IPS DF 6.9 (cell line): ENCODE data around the gene ADRA2C.

Experiments used
- DNase-seq: peaks from one replicate; pipeline ENCODE4 v3.0.0-alpha.2; 2013; ENCODE audit warnings: low read depth, low spot score
- H3K27ac ChIP-seq: one replicate; pipeline ENCODE4 v1.5.1; 2013; ENCODE audit warnings: low read length, control low read depth
- H3K27me3 ChIP-seq: 2 replicates; pipeline ENCODE4 v1.6.1; 2013; ENCODE audit warnings: mild to moderate bottlenecking, low read length; ENCODE audit not compliant: control insufficient read depth, insufficient read depth
- H3K36me3 ChIP-seq: 2 replicates; pipeline ENCODE4 v1.6.1; 2013; ENCODE audit warnings: low read length; ENCODE audit not compliant: control insufficient read depth, insufficient read depth
- H3K4me1 ChIP-seq: 2 replicates; pipeline ENCODE4 v1.6.1; 2013; ENCODE audit warnings: low read length; ENCODE audit not compliant: control insufficient read depth, insufficient read depth
- H3K4me3 ChIP-seq: 2 replicates; pipeline ENCODE4 v1.5.1; 2013; ENCODE audit warnings: mild to moderate bottlenecking, low read length
- H3K9me3 ChIP-seq: 2 replicates; pipeline ENCODE4 v1.6.1; 2013; ENCODE audit warnings: low read length, inconsistent platforms; ENCODE audit not compliant: control insufficient read depth, insufficient read depth
- WGBS: extraction: QIAGEN DNeasy Blood & Tissue Kit; methylation state at CpG from one replicate; pipeline ENCODE4 v1.1.7; 2013; ENCODE audit warnings: mixed read lengths, missing lambda C conversion rate; ENCODE audit not compliant: insufficient read length, insufficient coverage; 5-methylcytosine and 5-hydroxymethylcytosine counted together

Gene ADRA2C

DNA sequence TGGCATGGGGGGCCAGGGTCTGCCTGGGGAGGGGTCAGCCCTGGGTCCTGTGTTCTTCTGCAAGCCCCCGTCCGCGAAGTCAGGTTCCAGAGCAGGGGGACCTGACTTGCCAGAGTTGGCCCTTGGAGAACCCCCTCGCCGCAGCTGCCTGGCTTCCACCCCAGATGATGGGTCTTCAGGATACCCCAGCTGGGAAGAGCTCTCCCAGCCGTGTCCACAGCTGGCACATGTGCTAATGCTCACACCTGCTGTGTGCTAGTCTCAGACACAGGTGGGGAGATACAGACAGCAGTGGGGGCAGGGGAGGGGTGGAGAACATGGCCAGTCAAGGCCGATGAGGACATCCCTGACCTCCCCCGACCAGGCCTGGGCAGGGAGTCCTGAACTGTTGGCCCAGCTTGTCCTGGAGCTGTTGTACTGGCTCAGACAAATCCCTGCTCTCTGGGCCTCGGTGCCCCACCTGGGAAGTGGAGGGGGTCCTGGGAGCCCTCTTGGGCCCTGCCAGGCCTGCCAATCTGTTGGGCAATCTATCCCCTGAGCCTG is 3.5 kb downstream of the ADRA2C start:
- Histone ChIP-seq H3K4me1 (peaks cover 4% of the 10 kb centered on the region; the same call in 1 of the 2 replicates), H3K4me3 (no peak overlapping the region), H3K27ac (no peak overlapping the region), H3K36me3 (no peaks in the 10 kb centered on the region), H3K27me3 (peaks cover 2% of the 10 kb centered on the region; the same call in 1 of the 2 replicates), H3K9me3 (no peaks in the 10 kb centered on the region)
- no CpG with 5 or more reads among the region's 9 CpGs for WGBS
- no peak for DNase-seq

DNA sequence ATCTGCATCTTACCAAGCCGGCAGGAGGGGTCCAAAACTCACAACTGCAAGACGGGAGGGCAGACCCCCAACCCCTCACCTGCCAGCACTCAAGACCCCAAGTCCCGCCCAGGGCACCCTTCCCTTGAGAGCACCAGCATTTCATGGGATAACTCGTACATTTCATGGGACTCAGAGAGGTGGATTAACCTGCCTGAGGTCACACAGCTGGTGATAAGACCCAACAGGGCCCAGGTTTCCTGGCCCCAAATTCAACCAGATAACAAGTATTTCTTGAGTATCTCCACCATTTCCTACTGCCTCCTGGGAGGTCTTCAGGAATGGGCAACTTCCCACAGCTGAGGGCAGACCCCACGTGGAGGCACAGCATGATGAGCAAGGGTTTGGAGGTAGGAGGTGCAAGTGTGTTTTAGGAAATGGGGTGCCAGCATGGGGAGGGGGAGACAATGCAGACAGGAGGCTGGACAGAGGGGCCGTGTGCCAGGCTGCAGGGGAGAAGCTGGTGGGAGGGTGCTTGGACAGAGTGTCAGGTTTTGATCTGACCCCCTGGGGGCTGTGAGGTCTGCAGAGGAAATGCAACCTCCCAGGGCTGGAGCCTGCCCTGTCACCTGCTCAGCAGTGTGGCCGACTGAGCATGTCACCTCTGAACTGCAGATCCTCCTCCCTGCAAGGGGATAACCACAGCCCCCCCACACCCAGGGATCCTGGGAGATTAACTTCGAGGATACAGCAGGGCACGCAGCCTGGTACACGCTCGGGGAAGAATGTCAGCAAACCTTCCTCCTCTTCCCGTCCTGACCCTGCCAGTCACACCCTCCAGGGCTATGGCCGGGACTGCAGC is 4.4 kb downstream of the ADRA2C start:
- Histone ChIP-seq H3K27me3 (peaks cover 2% of the 10 kb centered on the region; the same call in 1 of the 2 replicates), H3K27ac (no peak overlapping the region)
- no CpG with 5 or more reads among the region's 13 CpGs for WGBS

DNA sequence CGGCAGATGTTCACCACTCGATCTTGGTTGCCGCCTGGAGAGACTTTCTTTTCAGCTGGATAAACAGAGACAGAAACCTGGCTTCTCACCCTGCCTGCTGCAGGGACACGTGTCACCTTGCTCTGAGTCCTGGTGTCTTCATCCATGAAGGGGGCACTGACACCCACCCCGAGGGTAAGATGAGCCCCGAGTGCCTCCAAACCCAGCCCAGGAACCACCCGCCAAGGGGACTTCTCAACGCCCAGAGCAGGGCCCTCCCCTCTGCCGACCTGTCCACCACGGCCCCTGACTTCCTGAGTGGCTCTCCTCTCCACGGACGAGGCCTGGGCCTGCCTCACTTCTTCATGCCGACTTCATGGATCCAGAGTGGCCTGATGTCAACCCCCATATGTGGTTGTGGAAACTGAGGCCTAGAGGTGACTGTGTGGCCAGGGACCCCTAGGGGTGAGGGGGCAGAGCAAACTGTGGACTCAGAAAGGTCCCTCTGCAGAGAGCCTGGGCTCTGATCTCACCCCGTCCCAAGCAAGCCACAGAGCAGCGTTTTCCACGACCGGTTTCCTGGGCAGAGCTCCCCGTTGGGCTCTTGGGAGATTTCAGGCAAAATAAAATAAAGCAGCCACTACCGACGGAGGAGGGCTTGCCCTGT is 5.1 kb downstream of the ADRA2C start:
- H3K9me3 ChIP-seq: no peaks in the 10 kb centered on the region
- no peaks in the 10 kb centered on the region for H3K36me3 ChIP-seq
- H3K4me3 ChIP-seq: no peak overlapping the region
- H3K27ac ChIP-seq: no peak overlapping the region
- peaks cover 1% of the 10 kb centered on the region; the same call in 1 of the 2 replicates for H3K4me1 ChIP-seq
- no peak for DNase-seq
- peaks cover 2% of the 10 kb centered on the region; the same call in 1 of the 2 replicates for H3K27me3 ChIP-seq
- no CpG with 5 or more reads among the region's 20 CpGs for WGBS

More for the DNA sequence above, 4.4 kb downstream of the ADRA2C start:
- Histone ChIP-seq H3K4me3 (no peak overlapping the region), H3K36me3 (no peaks in the 10 kb centered on the region), H3K9me3 (no peaks in the 10 kb centered on the region), H3K4me1 (peaks cover 1% of the 10 kb centered on the region; the same call in 1 of the 2 replicates)
- DNase-seq: no peak

DNA sequence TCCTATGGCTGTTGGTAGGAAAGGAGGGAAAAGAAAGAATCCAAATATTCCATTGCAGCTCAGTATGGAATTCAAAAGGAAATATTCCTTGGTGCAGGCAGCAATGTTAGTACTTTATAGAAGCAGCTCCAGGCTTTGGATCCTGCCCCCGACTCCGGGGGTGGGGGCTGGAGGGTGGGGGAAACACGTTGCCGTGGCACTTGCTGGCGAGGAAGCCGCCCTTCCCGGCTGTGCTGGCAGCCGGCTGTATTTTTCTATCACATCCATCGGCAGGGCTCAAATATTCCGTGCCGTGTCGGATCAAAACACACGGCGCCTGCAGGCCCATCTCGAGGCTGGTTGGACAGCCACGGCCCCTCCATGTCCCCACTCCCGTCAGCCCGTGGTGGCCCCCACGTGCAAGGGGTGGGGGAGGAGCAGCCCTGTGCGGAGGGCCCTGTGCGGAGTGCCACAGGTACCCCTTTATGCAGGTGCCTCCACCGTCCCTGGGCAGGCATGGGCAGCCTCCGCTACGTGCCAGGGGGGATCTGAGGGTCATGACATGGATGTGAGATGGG is 5.8 kb downstream of the ADRA2C start:
- no CpG with 5 or more reads among the region's 24 CpGs for WGBS
- Histone ChIP-seq H3K9me3 (no peaks in the 10 kb centered on the region), H3K4me3 (no peak overlapping the region), H3K36me3 (no peaks in the 10 kb centered on the region), H3K27me3 (no peaks in the 10 kb centered on the region; the same call in 1 of the 2 replicates), H3K27ac (no peak overlapping the region), H3K4me1 (no peaks in the 10 kb centered on the region)
- no peak for DNase-seq

GRCh38 chr4:3772632-3773031 is 6.4 kb downstream of the ADRA2C start:
- H3K4me3 ChIP-seq: no peak overlapping the region
- H3K9me3 ChIP-seq: no peaks in the 10 kb centered on the region
- no peaks in the 10 kb centered on the region for H3K4me1 ChIP-seq
- H3K27ac ChIP-seq: no peak overlapping the region
- DNase-seq: no peak
- no peaks in the 10 kb centered on the region; the same call in 1 of the 2 replicates for H3K27me3 ChIP-seq
- WGBS: no CpG with 5 or more reads among the region's 8 CpGs
- H3K36me3 ChIP-seq: no peaks in the 10 kb centered on the region

- DNase-seq: no peak
- H3K4me1 ChIP-seq: no peaks in the 10 kb centered on the region
- WGBS: no CpG with 5 or more reads among the region's 17 CpGs
These were observed 7.4 kb downstream of the ADRA2C start for GRCh38 chr4:3773552-3774001.

DNA sequence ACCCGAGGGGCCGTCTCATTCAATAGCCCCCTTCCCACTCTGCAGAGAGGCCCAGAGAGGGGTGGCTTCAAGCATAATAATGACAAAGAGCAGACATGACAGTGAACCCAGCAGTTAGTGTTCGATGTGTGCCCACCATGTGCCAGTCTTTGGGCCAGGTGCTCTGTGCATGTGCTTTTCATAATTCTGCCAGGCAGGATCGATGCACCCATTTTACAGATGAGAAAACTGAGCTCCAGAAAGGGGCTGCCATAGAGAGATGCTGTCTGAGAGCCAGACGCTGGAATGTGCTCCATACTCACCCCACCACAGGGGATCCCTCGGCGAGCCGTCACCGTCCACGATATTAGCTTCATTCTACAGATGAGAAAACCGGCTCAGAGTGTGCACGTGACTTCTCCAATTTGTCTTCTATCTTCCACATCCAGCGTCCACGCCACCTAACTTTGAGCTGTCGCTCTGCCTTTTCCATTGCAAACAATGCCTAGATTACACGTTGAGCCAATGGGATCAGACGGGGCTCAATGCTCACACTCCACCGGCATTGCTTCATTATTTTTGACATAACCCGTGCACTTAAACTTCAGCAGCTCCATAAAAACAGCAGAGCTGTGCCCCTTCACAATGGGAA is 8.2 kb downstream of the ADRA2C start:
- H3K9me3 ChIP-seq: no peaks in the 10 kb centered on the region
- H3K36me3 ChIP-seq: no peaks in the 10 kb centered on the region
- WGBS: no CpG with 5 or more reads among the region's 19 CpGs
- no peak overlapping the region for H3K4me3 ChIP-seq
- no peaks in the 10 kb centered on the region for H3K27me3 ChIP-seq
- H3K27ac ChIP-seq: no peak overlapping the region
- H3K4me1 ChIP-seq: no peaks in the 10 kb centered on the region
- no peak for DNase-seq

More at GRCh38 chr4:3773552-3774001, 7.4 kb downstream of the ADRA2C start:
- Histone ChIP-seq H3K4me3 (no peak overlapping the region), H3K27me3 (no peaks in the 10 kb centered on the region), H3K9me3 (no peaks in the 10 kb centered on the region), H3K36me3 (no peaks in the 10 kb centered on the region), H3K27ac (no peak overlapping the region)

- WGBS: no CpG with 5 or more reads among the region's 16 CpGs
- DNase-seq: no peak
- H3K4me3 ChIP-seq: no peak overlapping the region
- no peaks in the 10 kb centered on the region for H3K36me3 ChIP-seq
- H3K9me3 ChIP-seq: no peaks in the 10 kb centered on the region
- no peaks in the 10 kb centered on the region for H3K4me1 ChIP-seq
- H3K27ac ChIP-seq: no peak overlapping the region
- H3K27me3 ChIP-seq: no peaks in the 10 kb centered on the region
These were observed 8.8 kb downstream of the ADRA2C start for GRCh38 chr4:3775005-3775404.

DNA sequence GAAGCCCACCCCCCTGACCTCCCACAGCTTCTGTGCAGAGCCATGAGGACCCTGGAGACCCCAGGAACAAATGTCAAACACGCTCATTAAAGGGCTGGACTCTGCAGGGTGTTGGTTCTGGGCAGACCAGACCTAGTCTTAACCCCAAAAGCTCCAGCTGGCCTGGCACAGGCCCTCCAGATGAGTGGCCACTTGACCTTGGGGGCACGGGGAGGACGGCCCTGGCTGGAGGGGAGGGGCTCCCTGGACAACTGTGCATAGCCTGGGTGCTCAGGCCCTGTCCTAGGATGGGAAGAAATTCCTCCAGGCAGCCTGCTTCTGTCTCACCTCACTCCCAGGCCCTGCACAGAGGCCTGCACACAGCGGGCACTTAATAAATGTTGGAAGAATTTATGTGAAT is 9.4 kb downstream of the ADRA2C start:
- H3K4me1 ChIP-seq: peaks cover 2% of the 10 kb centered on the region
- WGBS: no CpG with 5 or more reads among the region's 4 CpGs
- no peak for DNase-seq
- no peak overlapping the region for H3K27ac ChIP-seq
- H3K36me3 ChIP-seq: no peaks in the 10 kb centered on the region
- no peak overlapping the region for H3K4me3 ChIP-seq
- H3K9me3 ChIP-seq: no peaks in the 10 kb centered on the region
- no peaks in the 10 kb centered on the region for H3K27me3 ChIP-seq
